HCT116 (cell line): ENCODE data around the gene XG.

ENCODE experiments used
- CTCF ChIP-seq, 3 experiments: fragments of 200-600 bp in 1 of 3; sonication (generic) in 1 of 3; IDR thresholded peaks in 2 of 3; conservative IDR thresholded peaks in 1 of 3; 2 replicates each; pipeline ENCODE4 v1.5.1; 2012 to 2017; ENCODE audit warnings: low read depth in 2 of 3, low read length in 2 of 3, antibody characterized with exemption in 1 of 3, borderline replicate concordance in 1 of 3, control low read depth in 1 of 3, mild to moderate bottlenecking in 1 of 3, mixed read lengths in 1 of 3, mixed run types in 1 of 3, moderate library complexity in 1 of 3; ENCODE audit not compliant: insufficient read depth in 1 of 3
- MAX ChIP-seq: IDR thresholded peaks from 2 replicates; pipeline ENCODE4 v1.6.1; 2012
- POLR2A ChIP-seq: IDR thresholded peaks from 2 replicates; pipeline ENCODE4 v1.7.0; 2011; ENCODE audit warnings: borderline replicate concordance; ENCODE audit not compliant: insufficient read depth, insufficient read length; ENCODE audit errors: extremely low read depth
- POLR2AphosphoS5 ChIP-seq: IDR thresholded peaks from 2 replicates; pipeline ENCODE4 v1.6.1; 2011; ENCODE audit warnings: mild to moderate bottlenecking, low read depth, low read length, moderate library complexity
- SIN3A ChIP-seq: IDR thresholded peaks from 2 replicates; pipeline ENCODE4 v1.6.1; 2012; ENCODE audit warnings: low read depth
- ZBTB33 ChIP-seq: IDR thresholded peaks from 2 replicates; pipeline ENCODE4 v1.6.1; 2011; ENCODE audit warnings: mild to moderate bottlenecking, low read length, moderate library complexity; ENCODE audit not compliant: insufficient replicate concordance; ENCODE audit errors: extremely low read depth

GRCh38 chrX:2723286-2723879 lies 28.5 kb upstream of the XG start:
- no peak for TF ChIP-seq POLR2AphosphoS5
- no peak for TF ChIP-seq ZBTB33
- TF ChIP-seq CTCF (IDR thresholded peaks at IDR 0.05 in 2 of 3, conservative IDR thresholded peaks at IDR 0.05 in 1 of 3; ENCODE audit: borderline replicate concordance in 1 of 3, insufficient read depth in 1 of 3, low read depth in 2 of 3, low read length in 2 of 3): no peak
- TF ChIP-seq MAX: no peak
- TF ChIP-seq SIN3A: no peak
- TF ChIP-seq POLR2A: no peak
